OCI-LY7 (cell line): ENCODE data around the gene WBP4. TPM values are rescaled to one million over a fixed set of nuclear protein-coding genes. Genes with fewer than 3 reads are reported as not detected.
A peak's percentile ranks its signal among the peaks of the same experiment; 100 is the strongest.

ENCODE experiments used
- BruUV-seq: library from RNA; stranded (reverse); fragments of 400-500 nt; replicated peaks from 2 replicates; lab custom pipeline; 2021; lab: Mats Ljungman, UMichigan
- CTCF ChIA-PET: fragments of 300-600 bp; sonication (Branson Sonifier 250); formaldehyde crosslinking; loops from one replicate; lab custom pipeline; 2022; ENCODE audit warnings: antibody characterized with exemption; ENCODE audit not compliant: unreplicated experiment; lab: Charles Lee
- POLR2A ChIA-PET: fragments of 300-600 bp; sonication (Branson Sonifier 250); formaldehyde crosslinking; loops from one replicate; lab custom pipeline; 2022; ENCODE audit warnings: antibody characterized with exemption; lab: Charles Lee
- DNase-seq: peaks from one replicate; pipeline ENCODE4 v3.0.0-alpha.2; 2015; ENCODE audit warnings: low spot score
- H2AFZ ChIP-seq: fragments of 200-600 bp; sonication (generic), shearing (Covaris generic); 2 replicates; pipeline ENCODE4 v1.6.1; 2014; ENCODE audit warnings: mild to moderate bottlenecking, antibody characterized with exemption, low read length, moderate library complexity
- H3K27ac ChIP-seq: fragments of 200-600 bp; sonication (generic); 2 replicates; pipeline ENCODE4 v1.5.1; 2014; ENCODE audit warnings: mixed run types, low read depth, mild to moderate bottlenecking, moderate library complexity, low read length, inconsistent platforms; ENCODE audit not compliant: poor library complexity, severe bottlenecking
- H3K36me3 ChIP-seq: fragments of 200-600 bp; sonication (generic); 2 replicates; pipeline ENCODE4 v1.6.1; 2014; ENCODE audit warnings: mild to moderate bottlenecking, antibody characterized with exemption, low read length, moderate library complexity, mixed read lengths; ENCODE audit not compliant: insufficient read depth
- H3K4me1 ChIP-seq: fragments of 200-600 bp; sonication (generic); 2 replicates; pipeline ENCODE4 v1.5.1; 2014; ENCODE audit warnings: mild to moderate bottlenecking, low read length; ENCODE audit not compliant: insufficient read depth, poor library complexity, severe bottlenecking
- H3K4me2 ChIP-seq: fragments of 200-600 bp; sonication (generic); 2 replicates; pipeline ENCODE4 v1.6.1; 2014; ENCODE audit warnings: mild to moderate bottlenecking, low read length
- H3K4me3 ChIP-seq: fragments of 200-600 bp; sonication (generic); 2 replicates; pipeline ENCODE4 v1.5.1; 2014; ENCODE audit warnings: mild to moderate bottlenecking, low read depth, low read length; ENCODE audit not compliant: poor library complexity, severe bottlenecking
- H3K79me2 ChIP-seq: fragments of 200-600 bp; sonication (generic); 2 replicates; pipeline ENCODE4 v1.6.1; 2016; ENCODE audit warnings: low read depth, mild to moderate bottlenecking, low read length, moderate library complexity, mixed read lengths; ENCODE audit not compliant: insufficient read depth
- H3K9me2 ChIP-seq: fragments of 200-600 bp; sonication (generic); 2 replicates; pipeline ENCODE4 v1.6.1; 2016; ENCODE audit warnings: mild to moderate bottlenecking, low read length, mixed read lengths; ENCODE audit not compliant: insufficient read depth
- H3K9me3 ChIP-seq: fragments of 200-600 bp; sonication (generic); 2 replicates; pipeline ENCODE4 v1.6.1; 2014; ENCODE audit warnings: mild to moderate bottlenecking, mixed run types, low read length, mixed read lengths
- H4K20me1 ChIP-seq: fragments of 200-600 bp; sonication (generic); 2 replicates; pipeline ENCODE4 v1.6.1; 2014; ENCODE audit warnings: mild to moderate bottlenecking, antibody characterized with exemption, low read length, moderate library complexity, mixed read lengths; ENCODE audit not compliant: insufficient read depth
- EZH2phosphoT487 ChIP-seq: fragments of 200-600 bp; sonication (generic); IDR thresholded peaks from 2 replicates; pipeline ENCODE4 v1.6.1; 2018; ENCODE audit warnings: low read depth, borderline replicate concordance, mild to moderate bottlenecking, mixed run types, antibody characterized with exemption, low read length, moderate library complexity, mixed read lengths
- intact Hi-C: fragments of 100-400 bp; cut with micrococcal nuclease; formaldehyde crosslinking; loops from one replicate; pipeline ENCODE4 v1.10.0; 2022; ENCODE audit not compliant: unreplicated experiment
- microRNA-seq: library from miRNA; unstranded; fragments of <30 nt; microRNA quantifications from one replicate; pipeline ENCODE4 v1.2.0, GENCODE V29; 2022; ENCODE audit warnings: borderline replicate concordance
- small RNA-seq: library from RNA; depleted of rRNA; stranded (forward); fragments of <200 nt; gene quantifications from one replicate; pipeline ENCODE3, GENCODE V24; 2014
- total RNA-seq, 2 experiments: library from RNA; depleted of rRNA in 1 of 2; stranded (reverse); fragments of >200 nt in 1 of 2; shearing (Covaris generic) in 1 of 2; gene quantifications; 2 replicates each; pipeline ENCODE4 v1.2.3, GENCODE V29; 2014 to 2022
- TF ChIP-seq, protein P1 (sequence below): fragments of 200-600 bp; sonication (generic); conservative IDR thresholded peaks from 2 replicates; pipeline ENCODE4 v1.5.1; 2014; ENCODE audit warnings: mild to moderate bottlenecking, antibody characterized with exemption, low read length, moderate library complexity, mixed read lengths

WBP4 gene
- total RNA-seq, 2 experiments from 2014 or later = 5.9 to 7.3 TPM

DNA sequence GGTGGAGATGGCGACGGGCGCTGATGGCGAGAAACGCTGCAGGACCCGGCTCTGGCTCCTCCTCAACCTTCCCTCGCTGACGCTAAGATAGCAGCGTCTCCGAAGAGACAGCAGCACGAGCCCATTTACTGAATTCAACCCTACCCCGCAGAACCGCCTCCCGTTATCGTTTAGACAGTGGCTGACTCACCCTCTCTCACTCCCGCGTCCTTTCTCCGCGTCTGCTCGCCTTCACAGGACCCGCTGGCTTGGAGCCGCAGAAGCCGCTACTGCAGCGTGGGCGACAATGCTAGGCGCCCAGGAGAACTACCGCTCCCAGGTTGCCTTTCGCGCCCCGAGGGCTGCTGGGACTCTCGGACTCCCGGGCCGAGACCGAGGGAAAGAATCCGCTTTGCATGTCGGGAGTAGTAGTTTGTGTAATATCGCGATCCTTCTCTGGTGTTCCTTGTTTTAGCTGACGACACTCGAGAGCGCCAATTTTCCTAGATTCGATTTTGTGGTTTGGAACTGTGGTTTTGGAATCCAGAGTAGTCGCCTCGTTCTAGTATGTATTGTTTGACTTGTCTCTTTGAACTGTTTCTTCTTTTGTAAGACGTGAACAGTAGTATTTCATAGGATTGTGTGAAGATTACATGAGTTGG, 71.3 kb downstream of the WBP4 start, which contains the start of gene KBTBD6:
TSS of gene KBTBD6 (minus strand) at position 291 of the 641 bp plus-strand sequence. CDS start 291 bp downstream, outside the sequence.
- H3K4me3 ChIP-seq = peak within 1 kb of the TSS; percentile 84
- no peak for TF ChIP-seq EZH2phosphoT487
- TF ChIP-seq, protein P1, sequence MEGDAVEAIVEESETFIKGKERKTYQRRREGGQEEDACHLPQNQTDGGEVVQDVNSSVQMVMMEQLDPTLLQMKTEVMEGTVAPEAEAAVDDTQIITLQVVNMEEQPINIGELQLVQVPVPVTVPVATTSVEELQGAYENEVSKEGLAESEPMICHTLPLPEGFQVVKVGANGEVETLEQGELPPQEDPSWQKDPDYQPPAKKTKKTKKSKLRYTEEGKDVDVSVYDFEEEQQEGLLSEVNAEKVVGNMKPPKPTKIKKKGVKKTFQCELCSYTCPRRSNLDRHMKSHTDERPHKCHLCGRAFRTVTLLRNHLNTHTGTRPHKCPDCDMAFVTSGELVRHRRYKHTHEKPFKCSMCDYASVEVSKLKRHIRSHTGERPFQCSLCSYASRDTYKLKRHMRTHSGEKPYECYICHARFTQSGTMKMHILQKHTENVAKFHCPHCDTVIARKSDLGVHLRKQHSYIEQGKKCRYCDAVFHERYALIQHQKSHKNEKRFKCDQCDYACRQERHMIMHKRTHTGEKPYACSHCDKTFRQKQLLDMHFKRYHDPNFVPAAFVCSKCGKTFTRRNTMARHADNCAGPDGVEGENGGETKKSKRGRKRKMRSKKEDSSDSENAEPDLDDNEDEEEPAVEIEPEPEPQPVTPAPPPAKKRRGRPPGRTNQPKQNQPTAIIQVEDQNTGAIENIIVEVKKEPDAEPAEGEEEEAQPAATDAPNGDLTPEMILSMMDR = no peak
- H3K4me1 ChIP-seq = peaks cover 39% of the 10 kb centered on the region
- intact Hi-C loops = loop anchor here (1.0 to 5.0 kb wide), 5 partner anchors 62 to 335 kb away; partner anchors contain the start of genes KBTBD7, MTRF1 and NAA16
- H3K9me3 ChIP-seq = no peaks in the 10 kb centered on the region
- peak within 1 kb of the TSS; percentile 84 for H3K4me2 ChIP-seq
- peaks cover 39% of the 10 kb centered on the region for H3K79me2 ChIP-seq
- CTCF ChIA-PET = no interaction called here
- peaks cover 14% of the 10 kb centered on the region for H3K36me3 ChIP-seq
- POLR2A ChIA-PET = interaction anchor here (0.6 kb wide), 1 partner anchor 46 kb away, joined by 3 read pairs; no protein-coding TSS in a partner anchor
- peak within 1 kb of the TSS; percentile 95 for H2AFZ ChIP-seq
- no peaks in the 10 kb centered on the region for H4K20me1 ChIP-seq
- peak; percentile 97 for DNase-seq
- H3K27ac ChIP-seq = peak within 1 kb of the TSS; percentile 36
- no TSS peak for BruUV-seq
- H3K9me2 ChIP-seq = no peaks in the 10 kb centered on the region

Small RNAs within 50 kb of the gene (microRNA-seq; reads per million reads assigned to microRNA genes)
- gene MIR3168 = not detected

Small RNAs within 50 kb of the gene (small RNA-seq; reads per million reads assigned to genes)
- gene MIR3168 = not detected
- not detected for gene RN7SL597P

Other genes starting within 250 kb of the WBP4 start
- 106 and 111 TPM in 2 replicates for gene ELF1, start 42.2 kb upstream of the WBP4 start, total RNA-seq (2014; rRNA removed; shearing (Covaris generic))
- 248 and 276 TPM in 2 replicates for gene ELF1, start 42.2 kb upstream of the WBP4 start, total RNA-seq (2022)
- gene KBTBD6, start 71.3 kb downstream of the WBP4 start, total RNA-seq (2014; rRNA removed; shearing (Covaris generic)) = 11.1 and 11.6 TPM in 2 replicates
- 7.8 and 8.3 TPM in 2 replicates for gene KBTBD6, start 71.3 kb downstream of the WBP4 start, total RNA-seq (2022)
- 4.8 and 6.5 TPM in 2 replicates for gene KBTBD7, start 133.1 kb downstream of the WBP4 start, total RNA-seq (2014; rRNA removed; shearing (Covaris generic))
- gene KBTBD7, start 133.1 kb downstream of the WBP4 start, total RNA-seq (2022) = 3.1 TPM in 2 replicates
- gene MTRF1, start 202.1 kb downstream of the WBP4 start, total RNA-seq (2014; rRNA removed; shearing (Covaris generic)) = 22.1 and 24.9 TPM in 2 replicates
- 25.3 and 31.3 TPM in 2 replicates for gene MTRF1, start 202.1 kb downstream of the WBP4 start, total RNA-seq (2022)
- gene NAA16, start 249.8 kb downstream of the WBP4 start, total RNA-seq (2014; rRNA removed; shearing (Covaris generic)) = 22.1 and 22.4 TPM in 2 replicates
- gene NAA16, start 249.8 kb downstream of the WBP4 start, total RNA-seq (2022) = 44.1 and 45.9 TPM in 2 replicates